NB4 (cell line): ENCODE measurements around the gene CAMTA1.

ENCODE experiments used
- DNase-seq: peaks from one replicate; pipeline ENCODE4 v3.0.0; 2010; ENCODE audit warnings: low read depth
- H3K4me3 ChIP-seq: one replicate; pipeline ENCODE4 v1.5.1; 2011; ENCODE audit warnings: mild to moderate bottlenecking, low read depth, low read length, moderate library complexity
- MYC ChIP-seq: IDR thresholded peaks from 2 replicates; pipeline ENCODE4 v1.6.1; 2011; ENCODE audit warnings: low read depth, low read length
- POLR2A ChIP-seq: IDR thresholded peaks from 2 replicates; pipeline ENCODE4 v1.6.1; 2011; ENCODE audit warnings: mild to moderate bottlenecking; ENCODE audit not compliant: insufficient read length; ENCODE audit errors: extremely low read depth
- TF ChIP-seq, protein P1 (sequence below): IDR thresholded peaks from 2 replicates; pipeline ENCODE4 v1.6.1; 2011; ENCODE audit warnings: low read depth, low read length
- TF ChIP-seq, protein P2 (sequence below): IDR thresholded peaks from one replicate; pipeline ENCODE4 v1.5.1; 2012; ENCODE audit warnings: low read depth, low read length

CAMTA1 gene

DNA sequence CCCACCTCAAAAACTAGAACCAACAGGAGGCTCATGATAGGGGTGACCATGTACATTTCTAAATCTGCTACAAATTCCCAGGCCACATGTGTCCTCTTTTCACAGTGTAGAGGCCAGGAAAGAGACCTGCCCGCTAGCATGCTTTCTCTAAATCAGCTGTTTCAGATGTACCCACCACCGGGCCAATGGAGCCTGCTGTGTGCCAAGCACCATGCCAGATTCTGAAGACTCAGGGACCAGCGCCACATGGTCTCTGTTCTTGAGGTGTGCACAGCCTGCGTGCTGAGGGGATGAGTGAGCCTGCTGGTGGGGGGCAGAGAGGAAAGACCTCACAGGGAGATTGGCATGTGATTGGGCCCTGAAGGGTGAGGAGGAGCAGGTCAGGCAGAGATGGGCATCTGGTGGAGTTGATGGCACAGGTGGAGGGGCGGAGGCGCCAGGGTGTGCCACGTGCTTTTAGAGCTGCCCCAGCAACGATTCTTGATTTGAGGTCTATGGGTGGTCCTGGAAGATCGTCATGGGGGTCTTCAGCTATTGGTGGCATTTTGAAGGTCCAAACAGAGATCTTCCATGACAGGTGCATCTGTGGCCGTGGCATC, 500.7 kb downstream of the CAMTA1 start:
- no peak for DNase-seq

DNA sequence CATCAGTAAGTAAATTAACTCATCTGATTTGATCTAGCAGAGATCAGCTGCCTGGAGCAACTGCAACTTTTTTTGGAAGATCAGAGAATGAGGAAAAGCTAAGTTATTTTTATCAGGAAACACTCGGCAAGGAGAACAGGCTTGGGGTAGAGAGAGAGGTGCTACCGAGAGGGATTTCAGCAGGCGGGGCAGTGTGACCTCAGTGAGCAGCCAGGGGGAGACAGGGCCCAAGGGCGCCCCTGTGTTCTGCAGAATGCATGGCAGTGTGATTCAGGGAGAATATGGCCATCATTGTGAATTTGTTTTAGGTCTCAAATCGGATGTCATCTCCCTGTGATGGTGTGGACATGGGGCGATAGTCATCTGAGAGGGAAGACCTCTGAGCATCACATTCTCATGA, 501.8 kb downstream of the CAMTA1 start:
- TF ChIP-seq, protein P1, sequence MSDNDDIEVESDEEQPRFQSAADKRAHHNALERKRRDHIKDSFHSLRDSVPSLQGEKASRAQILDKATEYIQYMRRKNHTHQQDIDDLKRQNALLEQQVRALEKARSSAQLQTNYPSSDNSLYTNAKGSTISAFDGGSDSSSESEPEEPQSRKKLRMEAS, result no peak
- TF ChIP-seq MYC (no peak), POLR2A (no peak)
- TF ChIP-seq, protein P2, sequence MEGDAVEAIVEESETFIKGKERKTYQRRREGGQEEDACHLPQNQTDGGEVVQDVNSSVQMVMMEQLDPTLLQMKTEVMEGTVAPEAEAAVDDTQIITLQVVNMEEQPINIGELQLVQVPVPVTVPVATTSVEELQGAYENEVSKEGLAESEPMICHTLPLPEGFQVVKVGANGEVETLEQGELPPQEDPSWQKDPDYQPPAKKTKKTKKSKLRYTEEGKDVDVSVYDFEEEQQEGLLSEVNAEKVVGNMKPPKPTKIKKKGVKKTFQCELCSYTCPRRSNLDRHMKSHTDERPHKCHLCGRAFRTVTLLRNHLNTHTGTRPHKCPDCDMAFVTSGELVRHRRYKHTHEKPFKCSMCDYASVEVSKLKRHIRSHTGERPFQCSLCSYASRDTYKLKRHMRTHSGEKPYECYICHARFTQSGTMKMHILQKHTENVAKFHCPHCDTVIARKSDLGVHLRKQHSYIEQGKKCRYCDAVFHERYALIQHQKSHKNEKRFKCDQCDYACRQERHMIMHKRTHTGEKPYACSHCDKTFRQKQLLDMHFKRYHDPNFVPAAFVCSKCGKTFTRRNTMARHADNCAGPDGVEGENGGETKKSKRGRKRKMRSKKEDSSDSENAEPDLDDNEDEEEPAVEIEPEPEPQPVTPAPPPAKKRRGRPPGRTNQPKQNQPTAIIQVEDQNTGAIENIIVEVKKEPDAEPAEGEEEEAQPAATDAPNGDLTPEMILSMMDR, result no peak
- DNase-seq, result no peak
- H3K4me3 ChIP-seq, result no peak overlapping the region

More for the DNA sequence above, 500.7 kb downstream of the CAMTA1 start:
- TF ChIP-seq POLR2A (no peak), MYC (no peak)
- TF ChIP-seq, protein P1, result no peak
- TF ChIP-seq, protein P2, result no peak
- H3K4me3 ChIP-seq, result no peak overlapping the region

DNA sequence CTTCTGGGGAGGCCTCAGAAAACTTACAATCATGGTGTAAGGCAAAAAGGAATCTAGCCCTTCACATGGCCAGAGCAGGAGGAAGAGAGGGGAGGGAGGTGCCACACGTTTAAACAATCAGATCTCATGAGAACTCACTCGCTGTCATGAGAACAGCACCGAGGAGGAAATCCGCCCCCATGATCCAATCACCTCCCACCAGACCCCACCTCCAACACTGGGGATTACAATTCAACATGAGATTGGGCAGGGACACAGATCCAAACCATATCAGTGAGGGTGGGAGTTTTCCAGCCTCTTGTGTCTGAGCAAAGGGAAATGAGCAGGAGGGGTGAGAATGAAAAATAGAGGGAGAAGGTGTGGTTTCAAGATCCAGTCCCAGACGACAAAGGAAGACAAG, 503.7 kb downstream of the CAMTA1 start:
- TF ChIP-seq, protein P1, result no peak
- no peak overlapping the region for H3K4me3 ChIP-seq

DNA sequence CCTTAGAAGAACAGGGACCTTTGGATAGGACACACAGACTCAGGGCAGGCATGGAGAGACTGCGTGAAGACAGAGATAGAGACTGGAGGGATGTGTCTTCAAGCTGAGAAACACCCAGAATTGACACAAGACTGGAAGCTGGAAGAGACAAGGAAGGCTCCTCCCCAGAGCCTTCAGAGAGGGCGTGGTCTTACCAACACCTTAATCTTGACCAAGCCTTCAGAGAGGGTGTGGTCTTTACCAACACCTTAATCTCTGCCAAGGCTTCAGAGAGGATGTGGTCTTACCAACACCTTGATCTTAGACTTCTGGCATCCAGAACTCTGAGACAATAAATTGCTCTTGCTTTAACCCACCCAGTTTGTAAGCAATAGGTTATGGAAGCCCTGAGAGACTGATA, 504.4 kb downstream of the CAMTA1 start:
- no peak for TF ChIP-seq MYC
- TF ChIP-seq, protein P1, result no peak
- TF ChIP-seq, protein P2, result no peak
- no peak overlapping the region for H3K4me3 ChIP-seq
- no peak for DNase-seq

More for the DNA sequence above, 503.7 kb downstream of the CAMTA1 start:
- DNase-seq, result no peak

DNA sequence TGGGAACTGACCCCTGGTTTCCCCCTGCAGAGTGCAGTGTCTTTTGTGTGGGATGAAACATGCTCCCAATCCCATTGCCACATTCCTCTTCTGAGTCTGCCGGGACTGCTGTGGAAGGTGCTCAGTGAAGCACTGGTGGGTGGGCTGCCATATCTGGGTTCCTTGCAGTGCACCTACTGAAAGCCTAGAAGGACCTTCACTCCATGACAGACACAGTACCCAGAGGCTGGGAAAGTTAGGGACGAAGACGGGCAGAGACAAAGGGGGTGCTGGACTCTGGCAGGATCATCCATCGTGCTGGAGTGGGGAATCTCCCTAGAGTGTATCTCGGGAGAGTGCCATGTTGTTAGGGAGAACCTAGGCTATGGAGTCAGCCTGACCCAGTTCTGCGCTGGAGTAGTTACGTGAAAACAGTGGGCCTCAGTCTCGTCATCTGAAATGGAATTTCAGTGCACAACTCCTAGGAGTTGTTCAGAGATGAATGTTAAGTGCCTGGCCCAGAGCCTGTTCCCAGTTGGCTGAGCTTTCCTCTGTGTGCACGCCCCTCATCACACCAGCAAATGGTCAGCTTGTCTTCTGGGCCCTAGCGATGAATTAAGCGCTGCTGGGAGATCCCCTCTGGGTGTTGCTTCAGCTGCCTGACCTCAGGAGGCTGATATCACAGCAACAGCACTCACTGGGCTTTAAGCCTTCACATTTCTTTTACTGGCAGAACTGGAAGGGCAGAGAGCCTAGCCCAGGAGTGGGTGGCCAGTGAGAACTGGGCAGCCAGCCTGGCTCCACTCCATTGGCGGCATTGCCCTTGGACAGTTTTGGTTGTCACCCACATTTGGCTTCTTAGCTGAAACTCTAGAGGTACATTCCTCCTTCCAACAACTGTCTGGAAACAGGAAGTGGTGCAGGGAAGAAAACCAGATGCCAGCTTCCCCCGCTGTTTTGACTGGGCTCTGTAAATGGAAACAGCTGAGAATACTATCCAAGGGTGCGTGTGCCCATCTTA, 506.0 kb downstream of the CAMTA1 start:
- H3K4me3 ChIP-seq, result no peak overlapping the region
- no peak for DNase-seq
- TF ChIP-seq, protein P2, result no peak
- TF ChIP-seq, protein P1, result no peak
- TF ChIP-seq MYC (no peak), POLR2A (no peak)
